H1 (cell line): ENCODE results near the gene AWAT1. TPM values are rescaled to one million over a fixed set of nuclear protein-coding genes. Genes with fewer than 3 reads are reported as not detected.

Source experiments
- CHD2 ChIP-seq: IDR thresholded peaks from 2 replicates; pipeline ENCODE4 v1.6.1; 2012; ENCODE audit warnings: low read length, improper control_type of control experiment
- RFX5 ChIP-seq: IDR thresholded peaks from 2 replicates; pipeline ENCODE4 v1.6.1; 2011; ENCODE audit warnings: low read depth, low read length, improper control_type of control experiment, borderline replicate concordance
- TAF7 ChIP-seq: optimal IDR thresholded peaks from 2 replicates; pipeline ENCODE3; 2011; ENCODE audit warnings: low read depth, mild to moderate bottlenecking, inconsistent platforms, low read length, moderate library complexity, borderline replicate concordance
- polyA plus RNA-seq, 7 experiments: library from polyadenylated mRNA; depleted of rRNA in 3 of 7; stranded (reverse) in 5 of 7; unstranded in 2 of 7; fragments of >200 nt in 5 of 7; fragments of 200-250 nt in 2 of 7; gene quantifications; 1 replicate in 5 of 7; 2 replicates in 1 of 7; 4 replicates in 1 of 7; pipeline versions ENCODE4 v1.2.1 to v1.2.3, GENCODE V29; 2011 to 2013; ENCODE audit warnings: missing spikeins in 2 of 7, mixed read lengths in 2 of 7
- total RNA-seq: library from RNA; stranded (reverse); fragmentation: NEBNext Ultra II Directional; extraction: Animal tissue kit (Norgen Biotek cat#: 25700); gene quantifications from 2 replicates; pipeline ENCODE4 v1.2.1, GENCODE V29; 2021
- TF ChIP-seq, protein P1 (sequence below): fragments of 300-600 bp; sonication (generic); IDR thresholded peaks from 2 replicates; pipeline ENCODE4 v1.7.1; 2012; ENCODE audit warnings: low read length, moderate library complexity, mild to moderate bottlenecking, inconsistent platforms; ENCODE audit not compliant: insufficient replicate concordance

The AWAT1 gene
- total and polyA plus RNA-seq, 2 of the 8 experiments (the other 6 are each of a cell fraction or from before 2014, with no cell fraction given), result not detected

DNA sequence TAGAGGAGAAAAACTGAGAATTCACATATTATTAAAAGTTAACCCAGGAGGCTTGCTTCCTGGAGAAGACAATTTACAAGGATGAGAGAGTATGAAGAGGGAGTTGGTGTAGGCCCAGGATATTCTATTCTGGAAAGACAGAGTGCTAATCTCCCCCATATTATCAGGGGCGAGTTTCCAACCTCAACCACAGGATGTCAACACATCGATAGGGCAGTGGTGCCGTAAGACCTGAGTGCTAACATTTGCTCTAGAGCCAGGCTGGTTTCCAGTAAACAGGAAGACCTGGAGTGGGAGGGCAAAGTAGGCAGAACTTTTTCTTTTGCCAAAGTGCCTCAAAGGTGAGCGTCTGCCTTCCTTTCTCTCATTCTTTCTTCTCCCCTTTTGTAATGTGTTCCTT, 2.8 kb upstream of the AWAT1 start (continued):
- TF ChIP-seq, protein P1, sequence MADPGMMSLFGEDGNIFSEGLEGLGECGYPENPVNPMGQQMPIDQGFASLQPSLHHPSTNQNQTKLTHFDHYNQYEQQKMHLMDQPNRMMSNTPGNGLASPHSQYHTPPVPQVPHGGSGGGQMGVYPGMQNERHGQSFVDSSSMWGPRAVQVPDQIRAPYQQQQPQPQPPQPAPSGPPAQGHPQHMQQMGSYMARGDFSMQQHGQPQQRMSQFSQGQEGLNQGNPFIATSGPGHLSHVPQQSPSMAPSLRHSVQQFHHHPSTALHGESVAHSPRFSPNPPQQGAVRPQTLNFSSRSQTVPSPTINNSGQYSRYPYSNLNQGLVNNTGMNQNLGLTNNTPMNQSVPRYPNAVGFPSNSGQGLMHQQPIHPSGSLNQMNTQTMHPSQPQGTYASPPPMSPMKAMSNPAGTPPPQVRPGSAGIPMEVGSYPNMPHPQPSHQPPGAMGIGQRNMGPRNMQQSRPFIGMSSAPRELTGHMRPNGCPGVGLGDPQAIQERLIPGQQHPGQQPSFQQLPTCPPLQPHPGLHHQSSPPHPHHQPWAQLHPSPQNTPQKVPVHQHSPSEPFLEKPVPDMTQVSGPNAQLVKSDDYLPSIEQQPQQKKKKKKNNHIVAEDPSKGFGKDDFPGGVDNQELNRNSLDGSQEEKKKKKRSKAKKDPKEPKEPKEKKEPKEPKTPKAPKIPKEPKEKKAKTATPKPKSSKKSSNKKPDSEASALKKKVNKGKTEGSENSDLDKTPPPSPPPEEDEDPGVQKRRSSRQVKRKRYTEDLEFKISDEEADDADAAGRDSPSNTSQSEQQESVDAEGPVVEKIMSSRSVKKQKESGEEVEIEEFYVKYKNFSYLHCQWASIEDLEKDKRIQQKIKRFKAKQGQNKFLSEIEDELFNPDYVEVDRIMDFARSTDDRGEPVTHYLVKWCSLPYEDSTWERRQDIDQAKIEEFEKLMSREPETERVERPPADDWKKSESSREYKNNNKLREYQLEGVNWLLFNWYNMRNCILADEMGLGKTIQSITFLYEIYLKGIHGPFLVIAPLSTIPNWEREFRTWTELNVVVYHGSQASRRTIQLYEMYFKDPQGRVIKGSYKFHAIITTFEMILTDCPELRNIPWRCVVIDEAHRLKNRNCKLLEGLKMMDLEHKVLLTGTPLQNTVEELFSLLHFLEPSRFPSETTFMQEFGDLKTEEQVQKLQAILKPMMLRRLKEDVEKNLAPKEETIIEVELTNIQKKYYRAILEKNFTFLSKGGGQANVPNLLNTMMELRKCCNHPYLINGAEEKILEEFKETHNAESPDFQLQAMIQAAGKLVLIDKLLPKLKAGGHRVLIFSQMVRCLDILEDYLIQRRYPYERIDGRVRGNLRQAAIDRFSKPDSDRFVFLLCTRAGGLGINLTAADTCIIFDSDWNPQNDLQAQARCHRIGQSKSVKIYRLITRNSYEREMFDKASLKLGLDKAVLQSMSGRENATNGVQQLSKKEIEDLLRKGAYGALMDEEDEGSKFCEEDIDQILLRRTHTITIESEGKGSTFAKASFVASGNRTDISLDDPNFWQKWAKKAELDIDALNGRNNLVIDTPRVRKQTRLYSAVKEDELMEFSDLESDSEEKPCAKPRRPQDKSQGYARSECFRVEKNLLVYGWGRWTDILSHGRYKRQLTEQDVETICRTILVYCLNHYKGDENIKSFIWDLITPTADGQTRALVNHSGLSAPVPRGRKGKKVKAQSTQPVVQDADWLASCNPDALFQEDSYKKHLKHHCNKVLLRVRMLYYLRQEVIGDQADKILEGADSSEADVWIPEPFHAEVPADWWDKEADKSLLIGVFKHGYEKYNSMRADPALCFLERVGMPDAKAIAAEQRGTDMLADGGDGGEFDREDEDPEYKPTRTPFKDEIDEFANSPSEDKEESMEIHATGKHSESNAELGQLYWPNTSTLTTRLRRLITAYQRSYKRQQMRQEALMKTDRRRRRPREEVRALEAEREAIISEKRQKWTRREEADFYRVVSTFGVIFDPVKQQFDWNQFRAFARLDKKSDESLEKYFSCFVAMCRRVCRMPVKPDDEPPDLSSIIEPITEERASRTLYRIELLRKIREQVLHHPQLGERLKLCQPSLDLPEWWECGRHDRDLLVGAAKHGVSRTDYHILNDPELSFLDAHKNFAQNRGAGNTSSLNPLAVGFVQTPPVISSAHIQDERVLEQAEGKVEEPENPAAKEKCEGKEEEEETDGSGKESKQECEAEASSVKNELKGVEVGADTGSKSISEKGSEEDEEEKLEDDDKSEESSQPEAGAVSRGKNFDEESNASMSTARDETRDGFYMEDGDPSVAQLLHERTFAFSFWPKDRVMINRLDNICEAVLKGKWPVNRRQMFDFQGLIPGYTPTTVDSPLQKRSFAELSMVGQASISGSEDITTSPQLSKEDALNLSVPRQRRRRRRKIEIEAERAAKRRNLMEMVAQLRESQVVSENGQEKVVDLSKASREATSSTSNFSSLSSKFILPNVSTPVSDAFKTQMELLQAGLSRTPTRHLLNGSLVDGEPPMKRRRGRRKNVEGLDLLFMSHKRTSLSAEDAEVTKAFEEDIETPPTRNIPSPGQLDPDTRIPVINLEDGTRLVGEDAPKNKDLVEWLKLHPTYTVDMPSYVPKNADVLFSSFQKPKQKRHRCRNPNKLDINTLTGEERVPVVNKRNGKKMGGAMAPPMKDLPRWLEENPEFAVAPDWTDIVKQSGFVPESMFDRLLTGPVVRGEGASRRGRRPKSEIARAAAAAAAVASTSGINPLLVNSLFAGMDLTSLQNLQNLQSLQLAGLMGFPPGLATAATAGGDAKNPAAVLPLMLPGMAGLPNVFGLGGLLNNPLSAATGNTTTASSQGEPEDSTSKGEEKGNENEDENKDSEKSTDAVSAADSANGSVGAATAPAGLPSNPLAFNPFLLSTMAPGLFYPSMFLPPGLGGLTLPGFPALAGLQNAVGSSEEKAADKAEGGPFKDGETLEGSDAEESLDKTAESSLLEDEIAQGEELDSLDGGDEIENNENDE, result no peak
- no peak for TF ChIP-seq TAF7
- no peak for TF ChIP-seq RFX5
- no peak for TF ChIP-seq CHD2
- TF ChIP-seq, all 59 proteins: peak for 0
